Suprapubic skin (tissue), 4 donors: ENCODE data around the gene TMEM125. TPM values are rescaled to one million over a fixed set of nuclear protein-coding genes. Genes with fewer than 3 reads are reported as not detected.

Source experiments
- DNase-seq, 2 donors: peaks; one replicate each; pipeline ENCODE4 v3.0.0-alpha.2; 2019; ENCODE audit warnings: low spot score in 2 of 2
- H3K27ac ChIP-seq: fragments of 200-600 bp; sonication (generic); one replicate; pipeline ENCODE4 v1.5.1; 2019
- H3K27me3 ChIP-seq: fragments of 200-600 bp; sonication (generic); one replicate; pipeline ENCODE4 v1.5.1; 2019
- H3K36me3 ChIP-seq: fragments of 200-600 bp; sonication (generic); one replicate; pipeline ENCODE4 v1.5.1; 2019
- H3K4me1 ChIP-seq: fragments of 200-600 bp; sonication (generic); one replicate; pipeline ENCODE4 v1.5.1; 2019
- H3K4me3 ChIP-seq: fragments of 200-600 bp; sonication (generic); one replicate; pipeline ENCODE4 v1.5.1; 2019; ENCODE audit warnings: mild to moderate bottlenecking
- H3K9me3 ChIP-seq: fragments of 200-600 bp; sonication (generic); one replicate; pipeline ENCODE4 v1.5.1; 2019
- EP300 ChIP-seq: sonication (generic); formaldehyde crosslinking; IDR thresholded peaks from one replicate; pipeline ENCODE4 v1.6.1; 2017; ENCODE audit warnings: antibody characterized with exemption
- POLR2A ChIP-seq, 2 donors: fragments of 450-650 bp; IDR thresholded peaks; one replicate each; pipeline ENCODE4 v1.6.1; 2017; ENCODE audit warnings: antibody characterized with exemption in 2 of 2, mild to moderate bottlenecking in 2 of 2, moderate library complexity in 2 of 2
- POLR2AphosphoS5 ChIP-seq, 3 donors: sonication (generic); formaldehyde crosslinking; IDR thresholded peaks; one replicate each; pipeline ENCODE4 v1.6.1; 2017; ENCODE audit warnings: antibody characterized with exemption in 3 of 3
- WGBS: methylation state at CpG from one replicate; pipeline ENCODE4 v1.1.5; 2018; 5-methylcytosine and 5-hydroxymethylcytosine counted together
- total RNA-seq, 4 donors: library from RNA; depleted of rRNA; stranded (reverse); fragments of >200 nt; gene quantifications; one replicate each; pipeline ENCODE4 v1.1.0, GENCODE V29; 2016
- TF ChIP-seq, protein P1 (sequence below), 2 donors: fragments of 200-600 bp in 1 of 2; fragments of 450-650 bp in 1 of 2; sonication (generic) in 1 of 2; IDR thresholded peaks; one replicate each; pipeline ENCODE4 v1.5.1; 2016 to 2019; ENCODE audit warnings: antibody characterized with exemption in 2 of 2, mild to moderate bottlenecking in 1 of 2, moderate library complexity in 1 of 2

TMEM125 gene
- total RNA-seq, 4 donors from 2014 or later = 5.7 to 27.1 (median 14.8) TPM

DNA sequence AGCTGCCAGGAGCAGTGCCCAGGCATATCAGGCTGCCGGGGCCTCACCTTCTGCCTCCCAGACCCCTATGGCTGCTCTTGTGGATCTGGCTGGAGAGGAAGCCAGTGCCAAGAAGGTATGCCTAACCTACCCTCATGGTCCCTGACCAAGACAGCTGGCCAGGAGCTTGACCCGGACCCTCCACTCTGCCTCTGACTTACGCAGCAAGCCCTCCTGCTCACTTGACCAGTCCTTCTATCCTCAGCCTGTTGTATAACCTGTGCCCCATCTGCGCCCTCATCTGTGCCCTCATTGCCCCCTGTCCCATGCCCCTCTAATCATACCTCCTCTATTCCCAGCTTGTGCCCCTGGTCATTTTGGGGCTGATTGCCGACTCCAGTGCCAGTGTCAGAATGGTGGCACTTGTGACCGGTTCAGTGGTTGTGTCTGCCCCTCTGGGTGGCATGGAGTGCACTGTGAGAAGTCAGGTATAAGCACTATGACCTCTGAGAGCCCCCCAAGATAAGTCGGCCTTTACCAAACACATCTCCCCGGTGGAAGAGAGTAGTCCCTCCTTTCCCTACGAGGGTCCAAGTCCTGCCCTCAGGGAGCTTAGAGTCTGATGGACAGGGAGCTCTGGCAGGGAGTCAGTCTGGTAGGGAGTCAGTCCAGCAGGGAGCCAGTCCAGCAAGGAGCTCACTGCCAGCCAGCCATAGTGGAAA is 37.8 kb downstream of the TMEM125 start:
- no peak for TF ChIP-seq EP300
- TF ChIP-seq POLR2AphosphoS5 (IDR thresholded peaks at IDR 0.05) = no peak
- no peak for TF ChIP-seq POLR2A (IDR thresholded peaks at IDR 0.05)
- TF ChIP-seq, protein P1, sequence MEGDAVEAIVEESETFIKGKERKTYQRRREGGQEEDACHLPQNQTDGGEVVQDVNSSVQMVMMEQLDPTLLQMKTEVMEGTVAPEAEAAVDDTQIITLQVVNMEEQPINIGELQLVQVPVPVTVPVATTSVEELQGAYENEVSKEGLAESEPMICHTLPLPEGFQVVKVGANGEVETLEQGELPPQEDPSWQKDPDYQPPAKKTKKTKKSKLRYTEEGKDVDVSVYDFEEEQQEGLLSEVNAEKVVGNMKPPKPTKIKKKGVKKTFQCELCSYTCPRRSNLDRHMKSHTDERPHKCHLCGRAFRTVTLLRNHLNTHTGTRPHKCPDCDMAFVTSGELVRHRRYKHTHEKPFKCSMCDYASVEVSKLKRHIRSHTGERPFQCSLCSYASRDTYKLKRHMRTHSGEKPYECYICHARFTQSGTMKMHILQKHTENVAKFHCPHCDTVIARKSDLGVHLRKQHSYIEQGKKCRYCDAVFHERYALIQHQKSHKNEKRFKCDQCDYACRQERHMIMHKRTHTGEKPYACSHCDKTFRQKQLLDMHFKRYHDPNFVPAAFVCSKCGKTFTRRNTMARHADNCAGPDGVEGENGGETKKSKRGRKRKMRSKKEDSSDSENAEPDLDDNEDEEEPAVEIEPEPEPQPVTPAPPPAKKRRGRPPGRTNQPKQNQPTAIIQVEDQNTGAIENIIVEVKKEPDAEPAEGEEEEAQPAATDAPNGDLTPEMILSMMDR (IDR thresholded peaks at IDR 0.05) = no peak
- no peaks in the 10 kb centered on the region for H3K9me3 ChIP-seq
- peak in 1 of 2 donors; percentile 37 for DNase-seq
- no peak overlapping the region for H3K27ac ChIP-seq
- H3K4me3 ChIP-seq = no peak overlapping the region
- H3K4me1 ChIP-seq = peaks cover 9% of the 10 kb centered on the region
- H3K27me3 ChIP-seq = no peaks in the 10 kb centered on the region
- H3K36me3 ChIP-seq = no peaks in the 10 kb centered on the region
- 92% methylated on average over 6 of the region's 9 CpGs for WGBS

GRCh38 chr1:43308635-43309404 is 39.0 kb downstream of the TMEM125 start:
- H3K9me3 ChIP-seq = no peaks in the 10 kb centered on the region
- H3K4me3 ChIP-seq = no peak overlapping the region
- 92% methylated on average over 14 of the region's 20 CpGs for WGBS
- peak in 1 of 2 donors; percentile 31 for DNase-seq
- peaks cover 4% of the 10 kb centered on the region for H3K4me1 ChIP-seq
- H3K27ac ChIP-seq = no peak overlapping the region
- TF ChIP-seq EP300 (no peak), POLR2AphosphoS5 (IDR thresholded peaks at IDR 0.05) (no peak), POLR2A (IDR thresholded peaks at IDR 0.05) (no peak)
- TF ChIP-seq, protein P1 (IDR thresholded peaks at IDR 0.05) = no peak
- no peaks in the 10 kb centered on the region for H3K36me3 ChIP-seq
- H3K27me3 ChIP-seq = no peaks in the 10 kb centered on the region

DNA sequence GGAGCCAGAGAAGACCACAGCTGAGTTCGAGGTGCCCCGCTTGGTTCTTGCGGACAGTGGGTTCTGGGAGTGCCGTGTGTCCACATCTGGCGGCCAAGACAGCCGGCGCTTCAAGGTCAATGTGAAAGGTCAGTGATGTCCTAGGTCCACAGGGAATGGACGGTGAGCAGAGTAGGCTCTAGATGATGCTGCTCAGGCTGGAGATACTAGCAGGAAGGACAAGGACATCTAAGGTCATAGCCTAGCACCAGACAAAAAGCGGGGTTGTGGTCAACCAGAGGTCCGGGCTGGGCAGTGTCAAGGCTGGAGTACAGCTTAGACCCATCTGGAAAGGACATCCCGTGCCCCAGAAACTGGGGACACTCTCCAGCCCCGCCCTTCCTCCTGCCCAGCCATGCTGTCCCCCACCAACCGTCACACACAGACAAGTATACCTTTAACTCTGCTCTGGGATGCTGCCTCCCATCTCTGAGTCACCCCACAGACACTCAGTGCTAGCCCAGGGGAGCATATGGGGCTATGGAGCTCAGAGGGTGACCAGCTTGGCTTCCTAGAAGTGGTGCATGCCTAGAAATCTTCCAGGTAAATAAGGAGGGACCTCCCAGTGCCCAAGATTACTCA is 39.7 kb downstream of the TMEM125 start:
- DNase-seq = no peak

DNA sequence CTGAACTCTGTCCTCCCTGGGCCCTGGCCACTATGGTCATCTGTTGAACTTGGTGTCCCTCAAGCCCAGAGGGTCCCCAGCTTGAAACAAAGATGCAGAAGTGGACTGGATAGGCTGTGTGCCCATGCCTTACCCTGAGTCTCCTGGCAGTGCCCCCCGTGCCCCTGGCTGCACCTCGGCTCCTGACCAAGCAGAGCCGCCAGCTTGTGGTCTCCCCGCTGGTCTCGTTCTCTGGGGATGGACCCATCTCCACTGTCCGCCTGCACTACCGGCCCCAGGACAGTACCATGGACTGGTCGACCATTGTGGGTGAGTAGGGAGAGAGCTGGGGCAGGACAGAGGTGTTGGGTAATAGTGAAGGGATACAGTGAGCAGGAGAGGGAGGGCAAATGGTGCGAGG is 41.7 kb downstream of the TMEM125 start:
- no peaks in the 10 kb centered on the region for H3K27me3 ChIP-seq
- no peak for DNase-seq
- no peaks in the 10 kb centered on the region for H3K36me3 ChIP-seq
- WGBS = 90% methylated on average over 6 of the region's 9 CpGs
- no peaks in the 10 kb centered on the region for H3K9me3 ChIP-seq
- H3K4me1 ChIP-seq = no peaks in the 10 kb centered on the region
- no peak overlapping the region for H3K27ac ChIP-seq
- no peak overlapping the region for H3K4me3 ChIP-seq
- TF ChIP-seq POLR2AphosphoS5 (IDR thresholded peaks at IDR 0.05) (no peak), EP300 (no peak)
- TF ChIP-seq, protein P1 (IDR thresholded peaks at IDR 0.05) = no peak

More for the DNA sequence above, 39.7 kb downstream of the TMEM125 start:
- Histone ChIP-seq H3K4me3 (no peak overlapping the region), H3K9me3 (no peaks in the 10 kb centered on the region), H3K4me1 (no peaks in the 10 kb centered on the region), H3K27ac (no peak overlapping the region), H3K36me3 (no peaks in the 10 kb centered on the region), H3K27me3 (no peaks in the 10 kb centered on the region)
- TF ChIP-seq POLR2A (IDR thresholded peaks at IDR 0.05) (no peak), EP300 (no peak), POLR2AphosphoS5 (IDR thresholded peaks at IDR 0.05) (no peak)
- TF ChIP-seq, protein P1 (IDR thresholded peaks at IDR 0.05) = no peak
- WGBS = 90% methylated on average over 12 of the region's 13 CpGs

GRCh38 chr1:43312212-43312623 is 42.4 kb downstream of the TMEM125 start:
- DNase-seq = peak in 1 of 2 donors; percentile 53
- Histone ChIP-seq H3K27ac (no peak overlapping the region), H3K4me3 (no peak overlapping the region), H3K27me3 (no peaks in the 10 kb centered on the region), H3K9me3 (no peaks in the 10 kb centered on the region), H3K4me1 (no peaks in the 10 kb centered on the region), H3K36me3 (no peaks in the 10 kb centered on the region)
- TF ChIP-seq, protein P1 (IDR thresholded peaks at IDR 0.05) = no peak
- TF ChIP-seq POLR2A (IDR thresholded peaks at IDR 0.05) = no peak
- TF ChIP-seq EP300 = no peak
- TF ChIP-seq POLR2AphosphoS5 (IDR thresholded peaks at IDR 0.05) = no peak
- 84% methylated on average over 6 of the region's 19 CpGs for WGBS
